T47D (cell line): ENCODE measurements around the gene BCL2L2.

Experiments
- DNase-seq, 2 experiments: peaks; one replicate each; pipeline versions ENCODE4 v3.0.0 to v3.0.0-alpha.2; 2011 to 2012; ENCODE audit warnings: low read depth in 1 of 2, low spot score in 1 of 2
- JUND ChIP-seq: IDR thresholded peaks from 2 replicates; pipeline ENCODE4 v1.6.1; 2012; ENCODE audit warnings: low read depth
- in situ Hi-C: cut with HindIII; loops from 2 replicates; pipeline ENCODE4 v1.10.0; 2016; ENCODE audit warnings: low sequenced_read_pairs, low pct_unique_long_range_greater_than_20kb

The BCL2L2 gene

DNA sequence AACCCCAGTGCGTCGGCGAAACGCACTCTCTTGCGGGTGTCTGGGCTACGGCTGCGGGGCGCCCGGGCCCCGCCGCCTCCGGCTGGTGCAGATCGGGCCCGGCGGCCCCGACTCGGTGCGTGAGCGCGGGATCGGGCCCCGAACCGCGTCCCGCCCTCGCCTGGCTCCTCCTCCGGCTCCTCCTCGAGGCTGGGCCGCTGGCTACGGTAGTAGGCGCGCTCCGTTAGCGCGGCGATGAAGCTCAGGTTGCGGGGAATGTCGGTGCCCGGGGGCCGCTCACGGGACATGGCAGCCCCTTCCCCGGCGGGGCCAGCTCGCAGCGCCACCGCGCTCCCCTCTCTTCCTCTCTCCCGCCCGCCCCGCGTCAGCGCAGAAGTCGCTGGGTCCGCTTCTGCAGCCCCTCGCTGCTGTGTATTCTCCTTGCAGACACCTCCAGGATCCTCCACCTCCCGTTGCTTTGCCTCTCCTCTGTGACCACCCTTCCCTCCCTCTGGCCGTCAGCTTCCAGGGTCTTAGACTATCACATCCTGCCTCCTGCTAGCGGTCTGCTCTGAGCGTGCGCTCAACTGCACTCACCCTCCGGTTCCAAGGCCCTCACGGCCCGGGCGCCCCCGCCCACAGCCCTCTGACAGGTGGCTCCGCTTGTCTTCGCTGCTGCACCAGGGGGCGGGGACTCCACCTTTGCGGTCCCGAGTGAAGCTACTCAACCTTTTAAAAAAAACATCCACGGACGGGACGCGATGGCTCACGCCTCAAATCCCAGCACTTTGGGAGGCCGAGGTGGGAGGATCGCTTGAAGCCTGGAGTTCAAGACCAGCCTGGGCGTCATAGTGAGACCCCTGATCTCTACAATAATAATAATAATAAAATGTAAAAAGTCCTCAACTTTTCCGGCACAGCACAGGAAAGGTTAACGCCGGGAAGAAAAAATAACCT, 4.1 kb upstream of the BCL2L2 start, which contains the start of gene PPP1R3E:
Gene PPP1R3E, minus strand, starts transcription at position 570 of the 936 bp plus-strand sequence. Its CDS starts 283 bp downstream, at position 287.
- peak in 1 of 2 experiments; percentile 60 for DNase-seq
- in situ Hi-C loops, result no loop called here
- no peak for TF ChIP-seq JUND

DNA sequence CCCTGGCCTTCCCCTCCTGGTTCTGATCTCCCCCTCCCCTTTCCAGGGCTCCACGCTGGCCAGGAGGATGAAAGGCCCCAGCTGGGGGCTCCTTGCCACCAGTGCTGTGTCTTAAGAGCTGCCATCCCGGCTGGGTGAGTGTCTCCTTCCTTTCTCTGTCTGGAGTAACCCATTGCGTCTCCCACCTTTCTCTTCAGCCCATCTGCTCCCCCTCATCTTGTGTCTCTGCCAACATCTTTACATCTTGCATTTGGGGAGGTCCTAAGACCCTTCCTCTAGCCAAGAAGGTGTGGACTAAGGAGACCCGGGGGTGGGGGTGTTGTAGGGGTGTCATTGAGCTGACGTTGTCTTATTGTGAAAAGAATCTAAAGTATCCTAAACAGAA, 505 bp downstream of the BCL2L2 start:
- TF ChIP-seq JUND, result no peak
- in situ Hi-C loops, result no loop called here
- DNase-seq, result no peak

GRCh38 chr14:23307687-23308644, 1.3 kb downstream of the BCL2L2 start:
- TF ChIP-seq JUND, result no peak
- no peak for DNase-seq
- in situ Hi-C loops, result no loop called here

DNA sequence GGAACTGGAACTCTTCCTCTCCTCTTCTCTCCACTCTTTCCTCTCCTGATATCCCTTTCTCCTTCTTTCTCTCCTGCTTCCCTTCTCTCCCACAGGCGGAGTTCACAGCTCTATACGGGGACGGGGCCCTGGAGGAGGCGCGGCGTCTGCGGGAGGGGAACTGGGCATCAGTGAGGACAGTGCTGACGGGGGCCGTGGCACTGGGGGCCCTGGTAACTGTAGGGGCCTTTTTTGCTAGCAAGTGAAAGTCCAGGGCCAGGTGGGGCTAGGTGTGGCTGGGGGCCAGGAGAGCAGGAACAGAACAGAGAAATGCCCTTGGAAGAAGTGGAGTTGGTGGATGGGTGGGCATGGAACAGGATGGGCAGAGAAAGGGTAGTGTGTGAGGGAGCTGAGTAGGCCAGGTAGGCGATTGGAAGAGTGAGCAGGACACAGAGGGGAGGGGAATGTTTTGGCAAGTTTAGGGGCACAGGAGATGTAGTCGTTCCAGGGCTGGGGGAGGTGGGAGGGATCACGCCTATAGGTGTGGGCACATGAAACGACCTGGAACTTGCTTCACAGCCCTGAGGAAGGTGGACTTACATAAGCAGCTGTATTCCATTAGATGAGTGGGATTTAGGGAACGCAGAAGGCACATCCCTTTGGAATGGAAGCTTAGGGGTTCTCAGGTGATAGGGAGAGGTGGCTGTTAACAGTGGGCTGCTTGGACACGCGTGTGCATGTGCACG, 2.2 kb downstream of the BCL2L2 start:
- in situ Hi-C loops, result no loop called here
- no peak for DNase-seq

DNA sequence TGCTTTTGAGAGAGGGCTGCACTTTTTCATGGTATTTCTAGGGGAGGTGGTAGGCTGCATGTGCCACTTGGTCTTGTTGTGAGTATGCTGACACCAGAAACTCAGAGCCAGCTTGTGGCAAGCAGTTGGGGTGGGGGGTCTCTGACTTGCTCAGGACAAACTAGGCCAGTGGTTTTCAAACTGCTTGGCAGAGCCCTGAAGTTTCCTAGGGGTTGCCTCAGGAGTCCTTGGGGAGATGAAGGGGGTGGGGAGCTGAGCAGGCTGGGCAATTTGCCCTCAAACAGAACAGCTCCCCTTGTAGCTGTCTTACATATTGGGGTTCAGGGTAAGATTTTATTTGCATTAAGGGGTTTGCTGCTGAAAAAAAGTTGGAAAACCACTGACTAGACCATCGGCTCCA, 3.9 kb downstream of the BCL2L2 start:
- no peak for DNase-seq
- in situ Hi-C loops, result no loop called here

More for the DNA sequence above, 2.2 kb downstream of the BCL2L2 start:
- no peak for TF ChIP-seq JUND

DNA sequence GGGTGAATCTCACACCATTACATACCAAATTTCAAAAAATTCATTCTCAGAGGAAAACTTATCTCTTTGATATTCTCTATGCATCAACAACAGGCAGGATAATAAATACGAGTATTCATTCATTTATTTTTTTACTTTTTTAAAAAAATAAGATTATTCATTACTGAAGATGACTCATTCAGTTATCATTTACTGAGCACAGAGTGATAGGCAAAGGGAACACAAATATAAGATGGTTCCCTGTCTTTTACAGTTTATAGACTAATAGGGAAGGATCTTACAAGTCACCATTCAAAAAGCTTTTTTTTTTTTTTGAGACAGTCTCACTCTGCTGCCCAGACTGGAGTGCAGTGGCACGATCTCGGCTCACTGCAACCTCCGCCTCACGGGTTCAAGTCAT, 9.7 kb downstream of the BCL2L2 start:
- no peak for DNase-seq
- in situ Hi-C loops, result no loop called here
- no peak for TF ChIP-seq JUND

More for the DNA sequence above, 3.9 kb downstream of the BCL2L2 start:
- TF ChIP-seq JUND, result no peak

DNA sequence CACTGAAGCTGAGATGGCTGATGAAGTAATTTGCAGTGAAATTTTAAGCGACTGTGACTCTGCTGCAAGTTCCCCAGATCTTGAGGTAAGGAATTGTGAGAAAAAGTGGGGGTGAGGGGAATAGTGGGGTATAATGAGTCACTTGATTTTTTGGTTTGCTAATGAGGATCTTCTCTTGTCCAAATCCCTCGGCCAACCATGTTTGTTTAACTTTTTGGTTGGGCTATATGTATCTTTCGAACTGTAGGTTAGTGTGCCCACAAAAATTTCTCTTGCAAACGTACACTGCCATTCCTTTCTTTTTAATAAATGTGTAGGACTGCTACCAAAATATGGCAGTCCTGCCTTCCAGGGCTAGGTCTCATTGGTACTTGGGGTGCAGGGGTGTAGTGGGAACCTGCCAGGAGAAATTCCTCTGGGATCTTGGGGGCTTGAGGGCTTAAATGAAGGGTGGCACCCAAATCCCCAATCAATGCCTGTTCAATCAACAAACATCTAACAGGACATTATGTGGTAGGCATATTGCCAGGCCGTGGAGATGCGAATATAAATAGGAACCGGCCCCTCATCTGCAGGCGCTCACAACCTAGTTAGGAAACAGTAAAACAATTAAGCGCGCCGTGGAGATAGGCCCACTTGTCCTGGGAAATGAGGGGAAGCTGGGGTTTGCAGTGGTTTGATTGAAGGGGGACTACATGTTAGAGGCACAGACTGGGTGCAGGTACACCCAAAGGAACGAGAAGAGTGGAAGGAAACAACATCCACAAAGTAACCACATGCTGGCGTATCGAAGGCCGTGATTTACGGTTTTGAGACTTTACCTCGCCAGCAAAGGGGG, 13.3 kb downstream of the BCL2L2 start:
- no peak for DNase-seq
- in situ Hi-C loops, result no loop called here
- no peak for TF ChIP-seq JUND

GRCh38 chr14:23320584-23321571, 14.2 kb downstream of the BCL2L2 start, which contains the start of gene PABPN1:
PABPN1 (plus strand) TSS chr14:23321457; CDS start chr14:23321470, 13 bp downstream.
- no peak for TF ChIP-seq JUND
- in situ Hi-C loops, result no loop called here
- DNase-seq, result peak; percentile 94 to 99

DNA sequence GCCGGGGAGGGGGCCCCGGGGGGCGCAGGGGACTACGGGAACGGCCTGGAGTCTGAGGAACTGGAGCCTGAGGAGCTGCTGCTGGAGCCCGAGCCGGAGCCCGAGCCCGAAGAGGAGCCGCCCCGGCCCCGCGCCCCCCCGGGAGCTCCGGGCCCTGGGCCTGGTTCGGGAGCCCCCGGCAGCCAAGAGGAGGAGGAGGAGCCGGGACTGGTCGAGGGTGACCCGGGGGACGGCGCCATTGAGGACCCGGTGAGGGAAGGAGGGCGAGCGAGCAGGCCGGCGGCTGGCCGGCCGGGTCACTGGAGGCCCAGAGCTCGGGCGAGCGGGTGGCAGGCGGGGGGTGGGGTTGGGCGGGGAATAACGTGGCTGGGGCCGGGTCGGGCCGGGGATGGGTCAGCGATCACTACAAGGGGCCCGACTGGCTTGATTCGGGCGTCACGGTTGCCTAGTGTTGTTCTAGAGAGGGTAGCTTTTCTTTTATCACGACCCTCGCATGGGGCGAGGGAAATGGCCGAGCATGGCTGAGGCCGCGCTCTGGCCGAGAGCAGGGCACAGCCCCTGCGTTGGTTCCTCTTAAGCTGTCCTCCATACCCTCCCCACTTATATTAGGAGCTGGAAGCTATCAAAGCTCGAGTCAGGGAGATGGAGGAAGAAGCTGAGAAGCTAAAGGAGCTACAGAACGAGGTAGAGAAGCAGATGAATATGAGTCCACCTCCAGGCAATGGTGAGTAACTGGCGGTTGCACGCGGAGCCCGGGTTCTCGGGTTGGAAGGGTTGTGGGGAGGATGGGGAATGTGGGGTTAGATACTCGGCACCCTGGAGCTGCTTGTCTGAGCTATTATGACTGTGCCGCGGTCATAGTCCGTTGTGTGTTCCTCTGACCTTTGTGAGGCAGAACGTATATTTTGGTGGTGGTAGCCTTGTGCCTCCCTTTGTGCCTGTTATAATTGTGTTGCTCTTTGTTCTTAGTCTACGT, 15.2 kb downstream of the BCL2L2 start:
- TF ChIP-seq JUND, result no peak
- peak in 1 of 2 experiments; percentile 37 for DNase-seq
- in situ Hi-C loops, result no loop called here
